Stimulated activated CD4-positive, alpha-beta T cell treated with anti-CD3 and anti-CD28 coated beads, Interleukin-12 subunit alpha, Interleukin-12 subunit beta, amount 100 ng/mL, for 48 hours (primary cell): ENCODE measurements around the gene DUOXA1.

Experiments
- DNase-seq, 3 donors: peaks; one replicate each; pipeline ENCODE4 v3.0.0-alpha.2; 2020; ENCODE audit warnings: low read depth in 2 of 3, low spot score in 1 of 3

DUOXA1 gene, protein sequence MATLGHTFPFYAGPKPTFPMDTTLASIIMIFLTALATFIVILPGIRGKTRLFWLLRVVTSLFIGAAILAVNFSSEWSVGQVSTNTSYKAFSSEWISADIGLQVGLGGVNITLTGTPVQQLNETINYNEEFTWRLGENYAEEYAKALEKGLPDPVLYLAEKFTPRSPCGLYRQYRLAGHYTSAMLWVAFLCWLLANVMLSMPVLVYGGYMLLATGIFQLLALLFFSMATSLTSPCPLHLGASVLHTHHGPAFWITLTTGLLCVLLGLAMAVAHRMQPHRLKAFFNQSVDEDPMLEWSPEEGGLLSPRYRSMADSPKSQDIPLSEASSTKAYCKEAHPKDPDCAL

DNA sequence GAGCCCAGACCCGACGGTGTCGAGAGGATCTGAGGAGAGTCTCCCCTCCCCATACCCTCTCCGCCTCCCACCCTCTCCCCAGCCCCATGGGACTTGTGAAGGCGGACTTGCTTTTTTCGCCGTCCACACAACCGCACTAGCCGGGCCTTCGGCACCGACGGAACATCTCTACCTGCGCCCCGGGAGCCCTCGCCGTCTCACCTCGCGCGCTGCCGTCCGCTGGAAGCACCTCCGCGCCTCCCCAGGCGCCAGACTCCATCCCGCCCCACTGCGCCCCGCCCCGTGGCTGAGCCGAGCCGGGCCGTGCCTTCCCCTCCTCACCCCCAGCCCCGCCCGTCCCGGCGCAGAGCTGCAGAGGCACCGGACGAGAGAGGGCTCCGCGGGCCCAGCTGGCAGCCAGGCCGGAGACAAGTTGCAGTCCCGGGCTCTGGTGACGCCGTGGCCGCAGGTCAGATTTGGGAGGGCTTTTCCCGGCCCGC, at the start of gene DUOXA1, which contains the start of gene DUOX1:
Gene DUOXA1 (minus strand): TSS at position 229 of the 479 bp plus-strand sequence. CDS start 6,865 bp downstream, outside the sequence.
Gene DUOX1 (plus strand): TSS at position 344 of the 479 bp plus-strand sequence. CDS start 1,973 bp downstream, outside the sequence.
- peak in 1 of 3 donors; percentile 23 for DNase-seq

DNA sequence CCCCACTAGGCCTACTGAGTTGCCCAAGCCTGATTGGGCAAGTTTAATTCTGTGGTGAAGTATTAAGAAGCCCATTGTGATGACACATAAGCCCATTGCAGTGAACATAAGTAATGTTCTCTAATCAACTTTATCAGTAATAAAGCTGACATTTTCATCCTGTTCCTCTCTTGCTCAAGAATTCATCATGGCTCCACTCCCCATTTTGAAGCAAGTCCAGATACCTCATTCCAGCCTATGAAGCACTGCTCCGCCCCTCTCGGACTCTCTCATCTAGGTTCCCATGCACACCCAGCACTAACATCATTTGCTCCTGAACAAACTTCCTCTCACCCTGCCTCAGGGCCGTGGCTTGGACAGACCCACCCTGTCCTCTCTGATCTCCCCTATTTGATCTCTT, 47.6 kb upstream of the DUOXA1 start:
- DNase-seq = no peak

- DNase-seq = no peak
Measured at GRCh38 chr15:45174577-45174976, 44.9 kb upstream of the DUOXA1 start.

DNA sequence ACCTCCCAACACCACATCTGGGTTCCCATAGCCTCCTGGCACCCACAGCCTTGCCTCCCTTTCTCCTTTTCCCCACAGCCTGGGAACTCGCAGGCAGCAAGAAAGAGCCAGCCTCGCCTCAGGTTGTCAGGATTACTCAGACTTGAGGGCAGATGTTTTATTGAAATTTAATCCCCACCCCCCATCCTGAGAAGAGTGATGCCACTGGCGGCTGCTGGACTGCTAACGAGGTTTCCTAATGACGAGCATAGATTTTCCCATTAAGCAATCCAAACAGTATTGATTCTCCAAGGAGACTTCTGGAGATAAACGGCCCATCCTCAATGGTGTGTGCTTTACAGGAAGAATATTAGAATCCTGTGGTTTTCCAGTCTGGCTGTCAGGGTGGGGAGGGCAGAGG, 44.4 kb upstream of the DUOXA1 start:
- no peak for DNase-seq

GRCh38 chr15:45171912-45172311, 42.2 kb upstream of the DUOXA1 start:
- DNase-seq = no peak

DNA sequence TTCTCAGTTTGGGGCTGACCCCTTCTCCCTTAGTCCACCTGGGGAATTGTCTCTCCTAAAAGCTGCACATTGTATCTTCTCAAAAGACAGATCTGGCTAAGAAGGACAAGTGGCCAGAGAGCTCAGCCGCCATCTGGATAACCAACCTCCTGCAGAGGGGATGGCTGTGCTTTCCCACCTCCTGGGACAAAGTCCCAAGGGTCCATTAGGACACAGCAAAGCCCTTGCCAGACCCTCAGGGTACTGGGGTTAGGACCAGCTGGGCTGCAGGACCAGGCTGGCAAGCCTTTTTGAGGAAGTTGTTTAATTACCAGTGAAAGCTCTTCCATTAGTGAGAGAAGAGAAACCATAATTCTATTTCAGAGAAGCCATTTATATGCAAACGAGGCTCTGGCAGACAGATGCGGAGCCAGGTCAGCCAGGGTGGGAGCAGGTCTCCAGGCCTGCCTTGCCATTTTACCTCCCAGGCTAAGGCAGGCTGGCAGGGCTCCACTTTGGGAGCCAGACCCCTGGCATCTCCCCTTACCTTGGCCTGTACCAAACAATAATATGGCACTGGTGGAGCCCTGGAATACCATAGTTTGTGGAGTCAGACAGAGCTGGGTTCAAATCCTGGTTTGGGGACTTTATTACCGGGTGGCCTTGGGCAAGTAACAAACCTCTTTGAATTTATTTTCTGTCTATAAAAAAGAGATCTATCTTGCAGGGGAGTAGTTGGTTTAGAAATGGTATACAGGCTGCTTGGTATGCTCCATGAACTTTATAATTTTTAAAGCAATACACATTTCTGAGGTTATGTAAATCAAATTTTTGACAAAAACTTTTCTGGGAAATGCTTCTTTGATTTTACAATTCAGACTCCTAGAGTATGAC, 40.2 kb upstream of the DUOXA1 start:
- DNase-seq = no peak

DNA sequence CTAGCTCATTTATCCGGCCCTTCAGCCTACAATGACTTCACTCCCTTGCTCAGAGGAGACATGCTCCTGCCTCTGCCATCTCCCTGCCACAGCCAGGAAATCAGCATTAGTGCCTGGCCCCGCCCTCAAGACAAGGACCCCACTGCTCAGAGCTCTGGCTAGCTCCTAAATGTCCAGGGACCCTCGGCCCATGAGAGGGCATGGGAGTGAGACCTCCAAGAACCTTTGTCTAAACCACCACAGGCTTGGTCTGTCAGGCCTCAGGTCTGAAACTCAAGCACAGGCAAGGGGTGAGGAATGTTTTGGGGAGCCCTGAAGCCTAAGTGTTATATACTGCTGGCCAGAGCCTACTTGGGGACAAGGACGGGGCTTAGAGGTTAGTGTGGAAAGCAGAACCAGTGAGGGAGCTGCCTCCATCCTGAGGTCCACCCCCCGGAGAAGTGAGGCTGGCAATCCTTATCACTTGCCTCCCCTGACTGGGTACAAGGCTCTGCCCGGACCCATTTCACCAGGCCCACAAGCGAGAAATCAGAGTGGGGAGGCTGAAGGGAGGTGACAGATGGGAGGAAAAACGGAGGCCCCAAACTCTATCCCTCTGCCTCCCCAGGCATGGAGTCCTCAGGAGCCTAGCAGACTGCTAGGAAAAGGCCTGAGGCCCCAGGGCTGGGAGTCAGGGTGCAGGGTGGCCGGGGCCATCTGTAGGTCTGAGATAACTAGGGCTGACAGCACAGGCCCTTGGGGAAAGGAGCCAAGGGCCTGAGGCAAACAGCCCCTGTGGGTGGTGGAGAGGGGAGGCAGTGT, 39.3 kb upstream of the DUOXA1 start:
- no peak for DNase-seq

DNA sequence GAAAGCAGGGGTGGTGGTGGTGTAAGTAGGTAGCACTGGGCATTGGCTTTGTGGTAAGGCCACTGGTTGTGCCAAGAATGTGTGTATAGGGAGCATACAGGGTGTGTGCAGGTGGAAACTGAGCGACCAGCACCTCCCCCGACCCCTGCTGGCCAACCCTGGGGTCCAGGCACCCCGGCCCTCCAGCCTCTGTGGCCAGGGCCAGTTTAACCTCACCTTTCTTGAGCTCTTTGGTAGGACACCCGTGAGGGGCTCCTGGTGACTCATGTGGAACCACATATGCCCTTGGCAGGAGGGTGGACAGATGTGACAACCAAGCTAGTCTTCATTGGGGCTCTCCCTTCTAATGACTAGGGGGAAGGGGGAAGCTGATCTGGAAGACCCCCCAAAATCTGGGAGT, 38.6 kb upstream of the DUOXA1 start:
- no peak for DNase-seq

GRCh38 chr15:45167631-45168205, 38.0 kb upstream of the DUOXA1 start:
- DNase-seq = no peak

GRCh38 chr15:45166834-45167630, 37.4 kb upstream of the DUOXA1 start:
- DNase-seq = peak; percentile 77 to 80 (median 79)

- no peak for DNase-seq
Measured at GRCh38 chr15:45165536-45165935, 35.9 kb upstream of the DUOXA1 start.

GRCh38 chr15:45164914-45165313, 35.2 kb upstream of the DUOXA1 start:
- DNase-seq = no peak

DNA sequence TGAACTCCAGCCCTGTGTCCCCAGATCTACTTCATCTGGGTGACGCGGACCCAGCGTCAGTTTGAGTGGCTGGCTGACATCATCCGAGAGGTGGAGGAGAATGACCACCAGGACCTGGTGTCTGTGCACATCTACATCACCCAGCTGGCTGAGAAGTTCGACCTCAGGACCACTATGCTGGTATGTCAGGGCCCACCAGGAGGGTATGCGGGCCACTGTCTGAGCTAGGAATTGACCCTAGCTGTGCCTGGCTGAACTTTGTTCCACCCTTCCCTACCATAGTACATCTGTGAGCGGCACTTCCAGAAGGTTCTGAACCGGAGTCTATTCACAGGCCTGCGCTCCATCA, 33.8 kb upstream of the DUOXA1 start:
- no peak for DNase-seq

GRCh38 chr15:45162771-45163507, 33.3 kb upstream of the DUOXA1 start:
- DNase-seq = peak; percentile 39 to 50 (median 44)

DNA sequence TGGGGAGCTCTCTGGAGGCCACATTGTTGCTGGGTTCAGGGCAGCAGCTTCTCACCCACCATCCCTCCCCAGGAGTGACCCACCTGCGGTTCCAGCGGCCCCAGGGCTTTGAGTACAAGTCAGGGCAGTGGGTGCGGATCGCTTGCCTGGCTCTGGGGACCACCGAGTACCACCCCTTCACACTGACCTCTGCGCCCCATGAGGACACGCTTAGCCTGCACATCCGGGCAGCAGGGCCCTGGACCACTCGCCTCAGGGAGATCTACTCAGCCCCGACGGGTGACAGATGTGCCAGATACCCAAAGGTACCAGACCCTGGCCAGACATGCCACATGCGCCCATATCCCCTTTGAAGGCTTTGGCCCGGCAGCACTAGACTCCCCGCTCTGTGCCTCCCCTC, 32.0 kb upstream of the DUOXA1 start:
- no peak for DNase-seq

GRCh38 chr15:45157974-45158373, 28.3 kb upstream of the DUOXA1 start:
- no peak for DNase-seq

GRCh38 chr15:45156744-45157455, 27.2 kb upstream of the DUOXA1 start:
- no peak for DNase-seq

DNA sequence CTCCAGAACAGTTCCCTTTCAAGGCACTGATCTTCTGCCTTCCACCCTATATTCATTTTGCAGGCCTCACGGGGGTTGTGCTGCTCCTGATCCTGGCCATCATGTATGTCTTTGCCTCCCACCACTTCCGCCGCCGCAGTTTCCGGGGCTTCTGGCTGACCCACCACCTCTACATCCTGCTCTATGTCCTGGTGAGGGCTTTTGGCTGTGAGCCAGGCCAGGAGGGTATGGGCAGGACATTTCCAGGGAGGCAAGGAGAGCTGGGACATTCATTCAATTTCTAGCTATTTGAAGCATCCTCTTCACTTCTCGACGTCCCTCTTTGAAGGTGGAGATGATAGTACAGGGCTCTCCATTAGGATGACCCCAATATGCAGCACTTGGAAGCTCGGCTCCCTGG, 26.1 kb upstream of the DUOXA1 start:
- no peak for DNase-seq
